BE2C (cell line): ENCODE data around the gene C1orf167.

ENCODE experiments used
- DNase-seq: peaks from one replicate; pipeline ENCODE4 v3.0.0-alpha.2; 2020
- H3K27me3 ChIP-seq: fragments of 250-450 bp; sonication (Bioruptor Pico); 2 replicates; pipeline ENCODE4 v1.5.1; 2020; ENCODE audit warnings: mild to moderate bottlenecking
- H3K36me3 ChIP-seq: fragments of 250-450 bp; sonication (Bioruptor Pico); 2 replicates; pipeline ENCODE4 v1.5.1; 2020; ENCODE audit warnings: mild to moderate bottlenecking
- H3K4me1 ChIP-seq: fragments of 250-450 bp; sonication (Bioruptor Pico); 2 replicates; pipeline ENCODE4 v1.5.1; 2020
- H3K4me3 ChIP-seq: 2 replicates; pipeline ENCODE4 v1.5.1; 2011; ENCODE audit warnings: low read depth, low read length
- H3K9me3 ChIP-seq: fragments of 250-450 bp; sonication (Bioruptor Pico); 2 replicates; pipeline ENCODE4 v1.5.1; 2020
- TF ChIP-seq, protein P1 (sequence below): IDR thresholded peaks from 2 replicates; pipeline ENCODE4 v1.5.1; 2012; ENCODE audit warnings: mild to moderate bottlenecking, low read depth, low read length

Gene C1orf167

DNA sequence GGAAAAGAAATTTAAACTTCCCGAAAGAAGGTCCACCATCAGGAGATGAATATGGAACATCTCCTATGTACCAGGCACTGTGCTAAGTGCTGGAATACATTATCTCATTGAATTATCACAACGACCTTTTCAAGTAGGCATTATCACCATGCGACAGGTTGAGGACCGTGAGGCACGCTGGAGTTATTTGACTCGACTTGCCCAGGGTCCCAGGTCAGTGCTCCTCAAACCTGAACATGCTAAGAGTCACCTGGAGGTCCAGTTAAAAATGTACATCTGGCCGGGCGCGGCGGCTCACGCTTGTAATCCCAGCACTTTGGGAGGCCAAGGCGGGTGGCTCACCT is 42.0 kb upstream of the C1orf167 start:
- no peak for DNase-seq
- peak overlapping the region; percentile 45; the same call in 1 of the 2 replicates for H3K4me3 ChIP-seq

DNA sequence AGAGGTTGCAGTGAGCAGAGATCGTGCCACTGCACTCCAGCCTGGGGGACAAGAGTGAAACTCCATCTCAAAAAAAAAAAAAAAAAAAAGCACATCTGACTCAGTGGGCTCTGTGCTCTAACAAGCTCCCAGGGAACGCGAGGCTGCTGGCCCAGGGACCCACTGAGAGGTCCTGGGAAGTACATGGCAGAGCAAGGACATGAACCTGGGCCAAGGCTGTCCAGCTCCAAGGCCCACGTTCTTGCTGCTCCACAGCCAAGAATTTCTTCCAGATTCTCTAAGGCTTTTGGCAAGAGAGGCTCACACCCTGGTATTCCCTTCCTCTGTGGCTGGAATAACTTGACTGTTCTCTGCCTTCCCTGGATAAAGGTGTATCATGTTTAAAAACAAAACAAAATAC is 41.5 kb upstream of the C1orf167 start:
- TF ChIP-seq, protein P1, sequence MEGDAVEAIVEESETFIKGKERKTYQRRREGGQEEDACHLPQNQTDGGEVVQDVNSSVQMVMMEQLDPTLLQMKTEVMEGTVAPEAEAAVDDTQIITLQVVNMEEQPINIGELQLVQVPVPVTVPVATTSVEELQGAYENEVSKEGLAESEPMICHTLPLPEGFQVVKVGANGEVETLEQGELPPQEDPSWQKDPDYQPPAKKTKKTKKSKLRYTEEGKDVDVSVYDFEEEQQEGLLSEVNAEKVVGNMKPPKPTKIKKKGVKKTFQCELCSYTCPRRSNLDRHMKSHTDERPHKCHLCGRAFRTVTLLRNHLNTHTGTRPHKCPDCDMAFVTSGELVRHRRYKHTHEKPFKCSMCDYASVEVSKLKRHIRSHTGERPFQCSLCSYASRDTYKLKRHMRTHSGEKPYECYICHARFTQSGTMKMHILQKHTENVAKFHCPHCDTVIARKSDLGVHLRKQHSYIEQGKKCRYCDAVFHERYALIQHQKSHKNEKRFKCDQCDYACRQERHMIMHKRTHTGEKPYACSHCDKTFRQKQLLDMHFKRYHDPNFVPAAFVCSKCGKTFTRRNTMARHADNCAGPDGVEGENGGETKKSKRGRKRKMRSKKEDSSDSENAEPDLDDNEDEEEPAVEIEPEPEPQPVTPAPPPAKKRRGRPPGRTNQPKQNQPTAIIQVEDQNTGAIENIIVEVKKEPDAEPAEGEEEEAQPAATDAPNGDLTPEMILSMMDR: no peak
- Histone ChIP-seq H3K9me3 (no peaks in the 10 kb centered on the region), H3K27me3 (no peaks in the 10 kb centered on the region), H3K4me3 (no peak overlapping the region), H3K36me3 (no peaks in the 10 kb centered on the region), H3K4me1 (no peaks in the 10 kb centered on the region)
- no peak for DNase-seq

More for the DNA sequence above, 42.0 kb upstream of the C1orf167 start:
- Histone ChIP-seq H3K36me3 (no peaks in the 10 kb centered on the region), H3K27me3 (no peaks in the 10 kb centered on the region), H3K9me3 (no peaks in the 10 kb centered on the region), H3K4me1 (no peaks in the 10 kb centered on the region)
- TF ChIP-seq, protein P1: no peak

GRCh38 chr1:11721311-11721710 is 40.7 kb upstream of the C1orf167 start:
- no peak for DNase-seq
- TF ChIP-seq, protein P1: no peak
- no peak overlapping the region for H3K4me3 ChIP-seq
- H3K9me3 ChIP-seq: no peaks in the 10 kb centered on the region
- no peaks in the 10 kb centered on the region for H3K4me1 ChIP-seq
- no peaks in the 10 kb centered on the region for H3K36me3 ChIP-seq
- no peaks in the 10 kb centered on the region for H3K27me3 ChIP-seq

DNA sequence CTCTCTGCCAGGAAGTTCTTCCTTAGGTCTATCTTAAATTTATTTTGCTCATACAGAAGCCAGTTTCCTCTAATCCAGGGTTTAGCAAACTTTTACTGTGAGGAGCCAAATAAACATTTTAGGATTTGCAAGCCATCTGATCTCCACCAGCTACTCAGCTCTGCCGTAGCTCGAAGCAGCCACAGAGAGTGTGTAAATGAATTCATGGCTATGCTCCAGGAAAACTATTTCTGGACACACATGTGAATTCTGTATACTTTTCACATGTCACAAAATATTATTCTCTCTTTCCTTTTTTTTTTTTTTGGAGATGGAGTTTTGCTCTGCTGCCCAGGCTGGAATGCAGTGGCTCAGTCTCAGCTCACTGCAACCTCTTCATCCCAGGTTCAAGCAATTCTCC is 39.5 kb upstream of the C1orf167 start:
- H3K27me3 ChIP-seq: no peaks in the 10 kb centered on the region
- TF ChIP-seq, protein P1: no peak
- no peak overlapping the region for H3K4me3 ChIP-seq
- DNase-seq: no peak
- no peaks in the 10 kb centered on the region for H3K4me1 ChIP-seq
- H3K36me3 ChIP-seq: no peaks in the 10 kb centered on the region
- no peaks in the 10 kb centered on the region for H3K9me3 ChIP-seq

- Histone ChIP-seq H3K27me3 (no peaks in the 10 kb centered on the region), H3K4me1 (no peaks in the 10 kb centered on the region), H3K9me3 (no peaks in the 10 kb centered on the region), H3K36me3 (no peaks in the 10 kb centered on the region), H3K4me3 (no peak overlapping the region)
- TF ChIP-seq, protein P1: no peak
- no peak for DNase-seq
Measured at GRCh38 chr1:11725616-11726015, 36.4 kb upstream of the C1orf167 start.

DNA sequence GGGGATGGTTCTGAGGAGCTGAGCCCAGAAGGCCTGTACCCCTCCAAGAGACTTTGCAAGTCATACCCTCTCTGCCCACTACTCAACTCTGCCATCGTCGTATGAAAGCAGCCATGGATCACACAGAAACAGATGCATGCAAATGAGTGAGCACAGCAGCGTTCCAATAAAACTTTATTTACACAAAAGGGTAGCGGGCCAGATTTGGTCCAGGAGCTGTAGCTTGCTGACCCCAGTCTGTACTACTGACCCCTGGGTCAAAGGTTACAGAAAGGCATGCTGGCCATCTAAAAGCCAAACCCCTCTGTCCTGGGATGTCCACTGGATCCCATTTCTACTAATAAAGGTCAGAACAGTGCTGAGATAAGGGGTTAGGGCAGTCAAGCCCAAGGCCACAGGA is 34.9 kb upstream of the C1orf167 start:
- H3K4me1 ChIP-seq: no peaks in the 10 kb centered on the region
- DNase-seq: no peak
- no peaks in the 10 kb centered on the region for H3K27me3 ChIP-seq
- no peaks in the 10 kb centered on the region for H3K36me3 ChIP-seq
- H3K9me3 ChIP-seq: no peaks in the 10 kb centered on the region
- no peak overlapping the region for H3K4me3 ChIP-seq
- TF ChIP-seq, protein P1: no peak
